Measurements from ENCODE around the gene HES1.
"Not testable (repeated sequence)": the region's sequence is repeated elsewhere in the genome, so short reads cannot be mapped to it uniquely, and the experiment has no call there.

Gene HES1

DNA sequence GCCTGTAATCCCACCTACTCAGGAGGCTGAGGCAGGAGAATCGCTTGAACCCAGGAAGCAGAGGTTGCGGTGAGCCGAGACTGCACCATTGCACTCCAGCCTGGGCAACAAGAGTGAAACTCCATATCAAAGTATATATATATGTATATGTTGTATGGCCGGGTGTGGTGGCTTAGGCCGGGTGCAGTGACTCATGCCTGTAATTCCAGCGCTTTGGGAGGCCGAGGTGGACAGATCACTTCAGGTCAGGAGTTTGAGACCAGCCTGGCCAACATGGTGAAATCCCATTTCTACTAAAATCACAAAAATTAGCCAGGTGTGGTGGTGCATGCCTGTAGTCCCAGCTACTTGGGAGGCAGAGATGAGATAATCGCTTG is 7.0 kb upstream of the HES1 start:
- not testable (repeated sequence) for DNase-seq

DNA sequence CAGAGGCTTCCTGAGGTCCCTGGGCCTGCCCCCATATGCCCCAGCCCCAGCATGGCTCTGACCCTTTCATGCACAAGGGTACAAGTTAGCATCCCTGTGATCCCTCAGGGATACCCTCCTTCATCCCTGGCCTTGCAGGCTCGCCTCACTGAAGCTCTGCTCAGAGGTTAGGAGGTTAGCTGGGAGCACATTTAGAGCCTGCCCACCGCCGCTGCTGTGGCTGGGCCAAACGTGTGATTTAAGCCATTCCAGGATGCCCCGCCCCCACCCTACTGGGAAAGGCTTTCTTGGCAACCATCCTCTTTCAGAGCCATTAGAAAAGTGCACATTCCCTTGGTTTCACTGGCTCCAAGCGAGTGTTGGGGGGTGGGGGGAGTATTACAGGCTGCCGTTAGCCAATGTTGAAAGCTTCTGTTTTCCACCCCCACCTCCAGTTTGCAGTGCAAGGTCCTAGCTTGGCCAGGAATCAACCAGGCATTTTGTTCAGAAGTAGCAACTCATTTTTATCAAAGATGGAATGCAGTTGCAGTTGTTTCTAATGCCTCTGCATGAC is 6.3 kb upstream of the HES1 start:
- no peak for DNase-seq

GRCh38 chr3:194130188-194130587 is 5.8 kb upstream of the HES1 start:
- no peak for DNase-seq

- peak; percentile 93 for DNase-seq
Measured at GRCh38 chr3:194130807-194131589, 5.0 kb upstream of the HES1 start.

DNA sequence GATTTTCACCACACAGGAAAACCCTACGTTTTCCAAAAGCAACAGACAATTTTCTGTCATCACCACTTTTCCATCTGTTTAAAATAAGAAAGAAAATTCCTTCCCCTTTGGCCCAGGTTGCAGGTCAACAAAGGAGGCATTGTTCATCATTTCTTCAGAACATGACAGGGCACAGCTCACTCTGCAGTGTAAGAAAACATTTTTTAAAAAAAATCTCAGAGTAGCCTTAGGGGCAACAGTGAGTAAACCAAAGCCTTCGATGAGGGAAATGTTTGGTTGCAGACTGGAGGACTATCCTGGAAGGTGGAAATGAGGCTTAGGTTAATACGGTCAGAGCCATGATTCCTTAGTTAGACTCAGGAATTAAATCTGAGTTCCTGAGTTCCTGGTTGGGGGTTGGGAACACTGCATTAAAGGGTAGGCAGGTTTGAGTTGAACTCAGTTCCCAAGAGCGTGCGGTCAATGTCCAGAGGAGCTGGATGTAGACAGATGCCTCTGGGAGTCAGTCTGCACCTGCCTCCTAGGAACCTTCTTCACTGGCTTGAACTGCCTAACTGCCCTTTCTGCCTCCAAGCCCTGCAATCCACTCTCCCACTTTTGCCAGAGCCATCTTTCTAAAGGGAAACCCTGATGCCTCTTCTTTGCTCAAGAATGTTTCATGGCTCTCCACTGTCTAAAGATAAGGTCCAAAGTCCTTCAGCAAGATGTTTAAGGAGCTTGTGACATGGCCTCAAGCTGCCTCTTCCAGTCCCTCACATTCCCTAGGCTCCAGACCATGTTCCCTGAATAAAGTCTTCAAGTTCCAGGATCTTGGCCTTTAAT is 3.3 kb upstream of the HES1 start:
- DNase-seq: no peak

DNA sequence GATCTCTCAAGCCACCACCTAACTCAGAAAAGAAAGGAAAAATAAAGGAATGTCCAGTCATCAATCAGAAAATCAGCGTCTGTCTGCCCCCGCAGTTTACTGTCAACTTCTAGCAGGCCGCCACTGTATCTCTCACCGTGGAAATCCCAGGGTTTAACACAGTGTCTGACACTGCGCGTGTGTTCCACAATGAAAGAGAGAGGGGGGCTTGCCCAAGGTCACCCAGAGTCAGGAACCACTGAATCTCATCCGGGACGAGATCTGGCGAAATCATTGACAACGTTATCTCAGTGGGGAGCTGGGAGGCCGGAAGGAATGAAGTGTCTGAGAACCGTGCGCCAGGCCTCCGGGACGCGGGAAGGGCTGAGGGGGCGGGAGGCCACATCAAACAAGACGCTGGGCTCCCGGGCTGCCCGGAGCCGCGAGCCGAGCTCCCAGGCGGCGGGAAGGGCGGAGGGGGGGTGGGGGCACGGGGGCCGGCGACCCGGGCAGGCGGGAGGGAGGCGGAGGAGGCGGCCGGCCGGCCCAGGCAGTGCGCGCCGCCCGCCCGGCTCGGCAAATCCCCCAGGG is 2.2 kb upstream of the HES1 start:
- peak; percentile 46 for DNase-seq

GRCh38 chr3:194134231-194134756 is 1.7 kb upstream of the HES1 start:
- peak; percentile 62 for DNase-seq

- DNase-seq: peak; percentile 95
Measured at GRCh38 chr3:194134757-194135515, 1.0 kb upstream of the HES1 start.

DNA sequence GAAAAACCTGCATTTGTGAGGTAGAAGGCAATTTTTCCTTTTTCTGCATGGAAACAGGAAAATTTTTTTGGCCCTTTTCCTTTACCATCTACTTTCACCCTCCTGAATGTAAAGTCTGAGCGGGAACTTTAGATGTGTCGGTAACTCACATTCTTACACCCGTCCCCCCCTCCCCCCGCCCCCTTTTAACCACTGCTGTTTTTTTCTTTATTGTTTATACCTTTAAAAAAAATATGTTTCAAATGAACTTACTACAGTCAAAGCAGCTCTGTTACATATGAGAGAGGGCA is 487 bp upstream of the HES1 start:
- DNase-seq: no peak

- DNase-seq: no peak
Measured at GRCh38 chr3:194136519-194137007, 615 bp downstream of the HES1 start.

- no peak for DNase-seq
Measured at GRCh38 chr3:194137008-194137505, 1.1 kb downstream of the HES1 start.

GRCh38 chr3:194137506-194138474 is 1.8 kb downstream of the HES1 start:
- peak; percentile 60 for DNase-seq

- DNase-seq: no peak
Measured at GRCh38 chr3:194138732-194139070, 2.8 kb downstream of the HES1 start.

DNA sequence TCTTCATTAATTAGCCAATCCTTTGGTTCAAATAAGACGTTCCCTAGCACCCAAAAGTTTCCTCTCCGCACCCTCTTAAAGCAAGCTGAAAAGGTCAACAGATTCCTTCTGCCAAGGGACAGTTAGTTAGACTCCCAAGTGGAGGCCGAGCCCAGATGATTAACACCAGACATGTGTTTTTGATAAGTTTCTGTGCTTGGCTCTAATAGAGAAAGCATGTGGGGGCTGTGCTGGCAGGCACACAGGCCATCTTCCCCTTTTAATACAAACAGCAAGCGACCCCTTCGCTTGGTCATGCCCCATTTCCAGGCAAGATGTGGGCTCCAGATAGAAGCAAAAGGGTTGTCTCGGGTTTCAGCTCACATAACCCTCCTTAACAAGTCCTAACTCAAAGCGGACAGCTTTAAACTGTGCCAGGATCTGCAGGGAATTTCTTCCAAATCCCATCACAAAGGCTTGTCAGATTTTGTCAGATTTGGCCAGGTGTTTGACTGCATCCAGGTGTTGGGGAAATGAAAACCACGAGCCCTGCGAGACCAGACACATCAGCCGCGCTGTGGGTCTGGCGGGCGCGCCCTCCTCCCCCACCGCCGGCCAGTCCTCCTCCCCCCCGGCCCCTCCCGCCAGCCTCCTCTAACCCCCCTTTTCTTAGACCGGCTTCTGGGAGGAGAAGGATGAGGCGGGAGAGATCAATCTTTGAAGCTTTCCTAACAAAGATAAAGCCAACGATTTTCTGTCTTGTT is 3.3 kb downstream of the HES1 start:
- peak; percentile 53 for DNase-seq

- no peak for DNase-seq
Measured at GRCh38 chr3:194139814-194140391, 4.0 kb downstream of the HES1 start.

DNA sequence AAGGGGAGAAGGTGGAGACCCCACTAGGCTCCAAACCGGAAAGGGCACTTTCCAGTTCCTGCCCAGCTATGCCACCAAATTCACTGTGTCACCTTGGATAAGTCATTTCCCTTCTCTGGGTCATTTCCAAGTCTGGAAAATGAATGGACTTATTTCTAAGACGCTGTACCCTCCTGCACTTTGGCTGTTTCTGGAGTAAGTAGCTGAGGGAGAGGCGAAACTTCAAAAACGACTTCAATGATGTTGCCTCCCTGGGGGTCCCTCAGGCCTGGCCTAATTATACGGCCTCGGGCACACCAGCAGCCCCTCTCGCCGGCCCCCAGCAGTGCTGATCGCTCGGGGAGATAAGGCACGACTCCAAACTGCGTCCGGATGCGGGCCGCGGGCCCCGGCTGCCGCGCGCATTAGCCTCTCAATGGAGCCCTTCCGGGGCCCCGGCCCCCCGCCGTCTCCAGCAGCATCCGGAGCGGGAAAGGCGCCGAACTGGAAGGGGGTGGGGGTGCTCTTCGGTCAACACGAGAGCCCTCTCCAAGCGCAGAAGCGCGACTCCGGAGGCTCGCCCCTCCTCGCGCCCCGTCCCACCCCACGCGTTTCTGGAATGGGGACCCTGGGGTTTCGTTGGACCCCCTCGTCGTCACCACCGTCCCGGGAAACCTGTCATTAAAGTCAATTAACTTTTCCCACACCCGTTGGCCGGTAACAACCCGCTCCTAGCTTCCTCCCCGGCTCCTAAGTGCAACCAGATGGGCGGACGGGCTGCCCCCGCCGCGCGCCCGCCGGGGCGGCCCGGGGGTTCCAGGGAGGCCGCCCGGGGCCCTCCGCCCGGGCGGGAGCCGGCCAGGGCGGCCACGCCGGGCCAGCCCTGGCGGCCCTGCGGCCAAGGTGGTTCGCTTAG is 4.8 kb downstream of the HES1 start:
- DNase-seq: peak; percentile 58

DNA sequence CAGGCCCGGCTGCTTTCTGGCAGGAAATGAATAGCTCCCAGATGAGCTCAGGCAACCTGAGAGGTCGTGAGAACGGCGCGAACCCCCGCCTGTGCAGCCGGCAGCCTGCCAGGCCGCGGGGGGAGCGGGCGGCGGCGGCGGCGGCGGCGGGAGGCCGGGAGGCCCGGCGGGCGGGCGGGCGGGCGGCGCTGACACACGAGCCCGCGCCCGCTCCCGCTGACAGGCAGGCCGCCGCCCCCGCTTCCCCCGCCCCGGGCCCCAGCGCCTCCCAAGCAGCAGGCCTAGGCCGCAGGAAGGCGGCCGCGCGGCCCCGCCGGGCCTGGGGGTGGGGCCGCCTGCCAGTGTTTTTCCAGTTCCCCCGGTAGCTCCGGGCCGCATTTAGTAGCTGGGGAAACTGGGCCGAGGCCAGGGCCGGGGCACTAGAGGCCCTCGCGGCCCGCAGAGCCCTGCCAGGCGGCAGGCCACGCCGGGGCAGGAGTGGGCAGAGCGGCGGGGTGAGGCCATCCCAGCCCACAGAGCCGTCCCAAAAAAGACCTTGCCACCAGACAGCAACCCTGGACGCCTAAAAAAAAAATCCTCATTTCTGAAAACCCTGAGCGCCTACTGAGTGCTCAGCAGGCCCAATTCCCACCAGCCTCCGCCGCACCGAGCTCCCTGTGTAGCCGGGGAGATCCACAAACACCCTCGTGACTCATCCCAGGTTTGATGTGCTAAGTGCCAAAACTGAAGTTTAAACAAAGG is 5.6 kb downstream of the HES1 start:
- peak; percentile 82 for DNase-seq
